Liver (tissue), 3 donors: ENCODE data around the gene SORCS2.

Experiments
- FOXA1 ChIP-seq: IDR thresholded peaks from 2 replicates; pipeline ENCODE4 v1.6.1; 2016; ENCODE audit warnings: antibody characterized with exemption
- HNF4A ChIP-seq, 2 donors: conservative IDR thresholded peaks; 2 replicates each; pipeline ENCODE4 v1.6.1; 2016; ENCODE audit warnings: antibody characterized with exemption in 2 of 2, mild to moderate bottlenecking in 2 of 2
- RAD21 ChIP-seq, 2 donors: IDR thresholded peaks; 2 replicates each; pipeline ENCODE4 v1.6.1; 2016; ENCODE audit warnings: antibody characterized with exemption in 2 of 2, mild to moderate bottlenecking in 2 of 2
- SP1 ChIP-seq: IDR thresholded peaks from 2 replicates; pipeline ENCODE4 v1.6.1; 2018; ENCODE audit warnings: antibody characterized with exemption, mild to moderate bottlenecking
- TAF1 ChIP-seq: conservative IDR thresholded peaks from 2 replicates; pipeline ENCODE4 v1.6.1; 2016; ENCODE audit warnings: antibody characterized with exemption, mild to moderate bottlenecking
- YY1 ChIP-seq: IDR thresholded peaks from 2 replicates; pipeline ENCODE4 v1.6.1; 2016; ENCODE audit warnings: antibody characterized with exemption, mild to moderate bottlenecking
- TF ChIP-seq, protein P1 (sequence below): fragments of 150-350 bp; IDR thresholded peaks from 2 replicates; pipeline ENCODE4 v1.5.1; 2017; ENCODE audit warnings: improper control_type of control experiment, low read depth, low read length; ENCODE audit not compliant: missing input control
- TF ChIP-seq, protein P2 (sequence below): IDR thresholded peaks from 2 replicates; pipeline ENCODE4 v1.6.1; 2016; ENCODE audit warnings: antibody characterized with exemption, mild to moderate bottlenecking
- TF ChIP-seq, protein P3 (sequence below): IDR thresholded peaks from 2 replicates; pipeline ENCODE4 v1.6.1; 2016; ENCODE audit warnings: antibody characterized with exemption
- TF ChIP-seq, protein P4 (sequence below): IDR thresholded peaks from 2 replicates; pipeline ENCODE4 v1.6.1; 2016; ENCODE audit warnings: antibody characterized with exemption
- donor health status: healthy.
- donor health status: healthy.

DNA sequence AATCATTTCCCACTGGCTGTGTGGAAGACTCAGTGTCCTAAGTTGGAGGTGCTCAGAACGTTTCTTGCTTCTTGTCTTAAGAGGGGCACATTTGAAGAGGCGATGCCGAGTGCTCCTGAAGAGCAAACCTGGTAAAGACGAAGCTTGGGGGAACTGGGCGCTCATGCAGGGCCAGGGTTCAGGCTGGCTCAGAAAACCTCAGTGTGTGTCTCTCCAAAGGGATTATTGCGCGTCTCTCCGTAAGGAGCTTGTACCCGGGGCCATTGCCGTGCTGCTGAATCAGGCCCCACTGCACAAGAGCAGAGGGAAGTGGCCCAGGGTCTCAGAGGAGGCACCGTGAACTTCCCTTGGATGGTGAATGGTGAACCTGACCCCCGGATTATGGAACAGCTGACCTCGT, 198.0 kb downstream of the SORCS2 start:
- TF ChIP-seq, protein P1, sequence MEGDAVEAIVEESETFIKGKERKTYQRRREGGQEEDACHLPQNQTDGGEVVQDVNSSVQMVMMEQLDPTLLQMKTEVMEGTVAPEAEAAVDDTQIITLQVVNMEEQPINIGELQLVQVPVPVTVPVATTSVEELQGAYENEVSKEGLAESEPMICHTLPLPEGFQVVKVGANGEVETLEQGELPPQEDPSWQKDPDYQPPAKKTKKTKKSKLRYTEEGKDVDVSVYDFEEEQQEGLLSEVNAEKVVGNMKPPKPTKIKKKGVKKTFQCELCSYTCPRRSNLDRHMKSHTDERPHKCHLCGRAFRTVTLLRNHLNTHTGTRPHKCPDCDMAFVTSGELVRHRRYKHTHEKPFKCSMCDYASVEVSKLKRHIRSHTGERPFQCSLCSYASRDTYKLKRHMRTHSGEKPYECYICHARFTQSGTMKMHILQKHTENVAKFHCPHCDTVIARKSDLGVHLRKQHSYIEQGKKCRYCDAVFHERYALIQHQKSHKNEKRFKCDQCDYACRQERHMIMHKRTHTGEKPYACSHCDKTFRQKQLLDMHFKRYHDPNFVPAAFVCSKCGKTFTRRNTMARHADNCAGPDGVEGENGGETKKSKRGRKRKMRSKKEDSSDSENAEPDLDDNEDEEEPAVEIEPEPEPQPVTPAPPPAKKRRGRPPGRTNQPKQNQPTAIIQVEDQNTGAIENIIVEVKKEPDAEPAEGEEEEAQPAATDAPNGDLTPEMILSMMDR: no peak
- TF ChIP-seq SP1 (no peak), YY1 (no peak), TAF1 (no peak), HNF4A (conservative IDR thresholded peaks at IDR 0.05) (no peak), FOXA1 (no peak), RAD21 (IDR thresholded peaks at IDR 0.05) (no peak)
- TF ChIP-seq, protein P2, sequence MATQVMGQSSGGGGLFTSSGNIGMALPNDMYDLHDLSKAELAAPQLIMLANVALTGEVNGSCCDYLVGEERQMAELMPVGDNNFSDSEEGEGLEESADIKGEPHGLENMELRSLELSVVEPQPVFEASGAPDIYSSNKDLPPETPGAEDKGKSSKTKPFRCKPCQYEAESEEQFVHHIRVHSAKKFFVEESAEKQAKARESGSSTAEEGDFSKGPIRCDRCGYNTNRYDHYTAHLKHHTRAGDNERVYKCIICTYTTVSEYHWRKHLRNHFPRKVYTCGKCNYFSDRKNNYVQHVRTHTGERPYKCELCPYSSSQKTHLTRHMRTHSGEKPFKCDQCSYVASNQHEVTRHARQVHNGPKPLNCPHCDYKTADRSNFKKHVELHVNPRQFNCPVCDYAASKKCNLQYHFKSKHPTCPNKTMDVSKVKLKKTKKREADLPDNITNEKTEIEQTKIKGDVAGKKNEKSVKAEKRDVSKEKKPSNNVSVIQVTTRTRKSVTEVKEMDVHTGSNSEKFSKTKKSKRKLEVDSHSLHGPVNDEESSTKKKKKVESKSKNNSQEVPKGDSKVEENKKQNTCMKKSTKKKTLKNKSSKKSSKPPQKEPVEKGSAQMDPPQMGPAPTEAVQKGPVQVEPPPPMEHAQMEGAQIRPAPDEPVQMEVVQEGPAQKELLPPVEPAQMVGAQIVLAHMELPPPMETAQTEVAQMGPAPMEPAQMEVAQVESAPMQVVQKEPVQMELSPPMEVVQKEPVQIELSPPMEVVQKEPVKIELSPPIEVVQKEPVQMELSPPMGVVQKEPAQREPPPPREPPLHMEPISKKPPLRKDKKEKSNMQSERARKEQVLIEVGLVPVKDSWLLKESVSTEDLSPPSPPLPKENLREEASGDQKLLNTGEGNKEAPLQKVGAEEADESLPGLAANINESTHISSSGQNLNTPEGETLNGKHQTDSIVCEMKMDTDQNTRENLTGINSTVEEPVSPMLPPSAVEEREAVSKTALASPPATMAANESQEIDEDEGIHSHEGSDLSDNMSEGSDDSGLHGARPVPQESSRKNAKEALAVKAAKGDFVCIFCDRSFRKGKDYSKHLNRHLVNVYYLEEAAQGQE: no peak
- TF ChIP-seq, protein P3, sequence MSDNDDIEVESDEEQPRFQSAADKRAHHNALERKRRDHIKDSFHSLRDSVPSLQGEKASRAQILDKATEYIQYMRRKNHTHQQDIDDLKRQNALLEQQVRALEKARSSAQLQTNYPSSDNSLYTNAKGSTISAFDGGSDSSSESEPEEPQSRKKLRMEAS: no peak
- TF ChIP-seq, protein P4, sequence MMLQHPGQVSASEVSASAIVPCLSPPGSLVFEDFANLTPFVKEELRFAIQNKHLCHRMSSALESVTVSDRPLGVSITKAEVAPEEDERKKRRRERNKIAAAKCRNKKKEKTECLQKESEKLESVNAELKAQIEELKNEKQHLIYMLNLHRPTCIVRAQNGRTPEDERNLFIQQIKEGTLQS: no peak
